ENCODE data around the gene GSG1L.

GSG1L gene

GRCh38 chr16:28087140-28087660, 23.7 kb upstream of the GSG1L start:
- no peak overlapping the region for H3K4me3 Mint-ChIP-seq
- no peaks in the 10 kb centered on the region for H3K36me3 Mint-ChIP-seq
- H3K27ac Mint-ChIP-seq = no peak overlapping the region
- DNase-seq = no peak
- H3K9me3 Mint-ChIP-seq = no peaks in the 10 kb centered on the region
- no peaks in the 10 kb centered on the region for H3K4me1 Mint-ChIP-seq
- no peaks in the 10 kb centered on the region for H3K27me3 Mint-ChIP-seq
- CTCF ChIA-PET = no interaction called here

- DNase-seq = no peak
- Mint-ChIP-seq H3K4me3 (no peak overlapping the region), H3K4me1 (no peaks in the 10 kb centered on the region), H3K27ac (no peak overlapping the region), H3K27me3 (no peaks in the 10 kb centered on the region), H3K9me3 (no peaks in the 10 kb centered on the region), H3K36me3 (no peaks in the 10 kb centered on the region)
- CTCF ChIA-PET = interaction anchor here (0.6 kb wide), 2 partner anchors 27 to 571 kb away, joined by 3 to 4 read pairs; no protein-coding TSS in a partner anchor
Measured at GRCh38 chr16:28086186-28087139, 22.9 kb upstream of the GSG1L start.

DNA sequence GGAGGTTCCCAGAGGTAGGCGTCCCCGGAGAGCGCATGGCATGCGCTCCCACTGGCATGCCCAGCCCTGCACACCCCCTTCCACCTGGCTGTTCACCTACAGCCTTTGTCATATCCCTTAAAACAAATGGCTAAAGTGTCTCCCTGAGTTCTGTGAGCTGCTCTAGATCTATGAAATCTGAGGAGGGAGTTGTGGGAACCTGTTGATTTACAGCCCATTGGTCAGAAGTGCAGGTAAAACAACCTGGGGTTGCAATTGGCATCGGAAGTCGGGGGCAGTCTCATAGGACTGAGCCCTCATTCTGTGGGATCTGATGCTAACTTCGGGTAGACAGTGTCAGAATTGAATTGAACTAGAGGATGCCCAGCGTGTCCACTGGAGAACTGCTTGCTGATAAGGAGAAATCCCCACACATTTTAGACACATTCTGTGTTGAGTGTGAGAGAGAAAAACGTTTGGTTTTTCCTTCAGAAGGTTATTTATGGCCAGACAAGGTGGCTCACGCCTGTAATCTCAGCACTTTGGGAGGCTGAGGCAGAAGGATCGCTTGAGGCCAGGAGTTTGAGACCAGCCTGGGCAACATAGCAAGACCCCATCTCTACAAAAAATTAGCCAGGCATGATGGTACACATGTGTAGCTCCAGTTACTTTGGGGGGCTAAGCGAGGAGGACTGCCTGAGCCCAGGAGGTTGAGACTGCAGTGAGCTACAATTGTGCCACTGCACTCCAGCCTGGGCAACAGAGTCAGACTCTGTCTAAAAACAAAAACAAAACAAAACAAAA, 22.1 kb upstream of the GSG1L start:
- Mint-ChIP-seq H3K9me3 (no peaks in the 10 kb centered on the region), H3K27me3 (no peaks in the 10 kb centered on the region), H3K4me1 (no peaks in the 10 kb centered on the region), H3K4me3 (no peak overlapping the region), H3K36me3 (no peaks in the 10 kb centered on the region), H3K27ac (no peak overlapping the region)
- CTCF ChIA-PET = no interaction called here
- no peak for DNase-seq

DNA sequence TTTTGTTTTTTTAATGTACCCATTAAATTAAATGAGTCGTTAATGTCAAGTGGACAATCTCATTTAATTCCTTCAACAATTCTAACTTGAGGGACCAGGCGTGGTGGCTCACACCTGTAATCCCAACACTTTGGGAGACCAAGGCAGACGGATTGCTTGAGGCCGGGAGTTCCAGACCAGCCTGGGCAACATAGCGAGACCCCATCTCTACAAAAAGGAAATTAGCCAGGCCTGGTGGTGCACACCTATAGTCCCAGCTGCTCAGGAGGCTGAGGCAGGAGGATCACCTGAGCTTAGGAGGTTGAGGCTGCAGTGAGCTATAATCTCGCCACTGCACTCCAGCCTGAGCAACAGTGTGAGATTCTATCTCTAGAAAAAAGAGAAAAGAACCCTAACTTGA, 20.7 kb upstream of the GSG1L start:
- Mint-ChIP-seq H3K36me3 (no peaks in the 10 kb centered on the region), H3K27me3 (no peaks in the 10 kb centered on the region), H3K4me1 (no peaks in the 10 kb centered on the region), H3K4me3 (no peak overlapping the region), H3K27ac (no peak overlapping the region), H3K9me3 (no peaks in the 10 kb centered on the region)
- CTCF ChIA-PET = no interaction called here
- no peak for DNase-seq

DNA sequence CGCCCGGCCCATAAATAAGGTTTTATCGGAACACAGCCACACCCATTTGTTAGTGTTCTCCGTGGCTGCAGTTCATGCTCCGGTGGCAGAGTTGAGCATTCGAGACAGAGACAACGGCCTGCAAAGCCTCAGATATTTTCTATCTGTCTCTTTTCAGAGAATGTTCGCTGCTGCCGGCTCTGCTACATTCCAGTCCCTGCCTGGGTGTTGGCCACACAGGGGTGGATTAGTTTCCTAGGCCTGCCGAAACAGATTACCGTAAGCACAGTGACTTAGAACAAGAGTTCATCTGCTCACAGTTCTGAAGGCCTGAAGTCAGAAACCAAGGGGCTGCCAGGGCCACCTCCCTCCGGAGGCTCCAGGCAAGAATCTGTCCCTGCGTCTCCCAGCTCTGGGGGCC, 19.1 kb upstream of the GSG1L start:
- DNase-seq = no peak
- no peaks in the 10 kb centered on the region for H3K36me3 Mint-ChIP-seq
- no peaks in the 10 kb centered on the region for H3K27me3 Mint-ChIP-seq
- H3K4me1 Mint-ChIP-seq = no peaks in the 10 kb centered on the region
- H3K27ac Mint-ChIP-seq = no peak overlapping the region
- H3K9me3 Mint-ChIP-seq = no peaks in the 10 kb centered on the region
- H3K4me3 Mint-ChIP-seq = no peak overlapping the region
- CTCF ChIA-PET = interaction anchor here (1.7 kb wide), 1 partner anchor 11 kb away, joined by 4 read pairs; no protein-coding TSS in a partner anchor

DNA sequence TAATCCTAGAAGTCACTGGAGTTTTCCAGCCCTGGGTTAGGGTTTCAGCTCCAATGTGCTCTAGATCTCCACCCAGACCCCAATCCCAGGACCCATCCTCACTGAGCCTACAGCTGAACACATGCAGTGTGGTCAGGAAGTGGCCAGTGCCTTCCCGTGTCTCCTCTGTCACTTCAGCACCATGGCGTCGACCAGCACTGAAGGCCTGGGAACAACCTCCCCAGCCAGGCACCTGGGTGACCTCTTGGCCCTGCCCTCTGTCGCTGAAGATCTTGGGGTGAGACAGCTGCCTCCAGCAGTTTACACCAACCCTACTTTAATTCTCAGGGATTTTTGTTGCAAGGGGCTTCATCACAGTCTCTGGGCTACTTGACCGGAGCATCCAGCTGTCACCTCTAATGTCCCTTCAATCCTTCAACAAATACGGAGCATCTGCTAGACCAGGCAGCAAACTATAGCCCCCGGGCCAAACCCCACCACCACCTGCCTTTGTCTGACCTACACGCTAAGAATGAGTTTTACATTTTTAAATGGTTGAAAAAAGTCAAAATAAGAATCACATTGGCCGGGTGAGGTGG, 18.0 kb upstream of the GSG1L start:
- no peak overlapping the region for H3K27ac Mint-ChIP-seq
- H3K4me3 Mint-ChIP-seq = no peak overlapping the region
- no peaks in the 10 kb centered on the region for H3K4me1 Mint-ChIP-seq
- no peaks in the 10 kb centered on the region for H3K27me3 Mint-ChIP-seq
- no peaks in the 10 kb centered on the region for H3K36me3 Mint-ChIP-seq
- no peaks in the 10 kb centered on the region for H3K9me3 Mint-ChIP-seq
- no peak for DNase-seq
- CTCF ChIA-PET = interaction anchor here (1.5 kb wide), 1 partner anchor 11 kb away, joined by 6 read pairs; no protein-coding TSS in a partner anchor

GRCh38 chr16:28078261-28078660, 14.7 kb upstream of the GSG1L start:
- Mint-ChIP-seq H3K36me3 (no peaks in the 10 kb centered on the region), H3K27me3 (peaks cover 6% of the 10 kb centered on the region), H3K4me3 (no peak overlapping the region), H3K9me3 (no peaks in the 10 kb centered on the region), H3K4me1 (no peaks in the 10 kb centered on the region), H3K27ac (no peak overlapping the region)
- no peak for DNase-seq
- CTCF ChIA-PET = no interaction called here

GRCh38 chr16:28073836-28074235, 10.3 kb upstream of the GSG1L start:
- no peak for DNase-seq
- Mint-ChIP-seq H3K36me3 (no peaks in the 10 kb centered on the region), H3K4me3 (no peak overlapping the region), H3K27me3 (peaks cover 16% of the 10 kb centered on the region), H3K27ac (no peak overlapping the region), H3K9me3 (no peaks in the 10 kb centered on the region), H3K4me1 (no peaks in the 10 kb centered on the region)
- CTCF ChIA-PET = interaction anchor here (1.4 kb wide), 1 partner anchor 102 kb away, joined by 4 read pairs; no protein-coding TSS in a partner anchor

DNA sequence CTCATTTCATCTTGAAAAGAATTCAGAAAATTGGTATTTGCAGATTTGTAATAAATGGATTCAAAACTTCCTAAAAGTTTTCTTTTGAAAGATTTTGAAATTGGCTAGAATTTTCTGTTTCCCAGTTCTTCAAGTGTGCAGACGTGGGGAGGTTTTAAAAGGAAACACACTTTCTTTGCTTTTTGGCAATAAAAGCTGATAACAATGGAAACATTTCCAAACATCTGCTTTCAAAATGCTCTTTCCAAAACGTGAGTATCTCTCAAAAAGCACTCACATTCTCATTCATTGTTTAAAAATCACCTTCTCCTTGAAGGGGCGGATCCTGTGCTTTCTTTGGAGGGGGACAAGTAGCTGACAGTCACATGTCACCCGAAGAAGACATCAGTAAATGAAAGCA, 8.6 kb upstream of the GSG1L start:
- H3K36me3 Mint-ChIP-seq = no peaks in the 10 kb centered on the region
- CTCF ChIA-PET = interaction anchor here (3.5 kb wide), 1 partner anchor 99 kb away, joined by 63 read pairs; no protein-coding TSS in a partner anchor
- no peaks in the 10 kb centered on the region for H3K9me3 Mint-ChIP-seq
- H3K4me3 Mint-ChIP-seq = no peak overlapping the region
- H3K27ac Mint-ChIP-seq = no peak overlapping the region
- no peaks in the 10 kb centered on the region for H3K4me1 Mint-ChIP-seq
- DNase-seq = no peak
- peaks cover 25% of the 10 kb centered on the region for H3K27me3 Mint-ChIP-seq

GRCh38 chr16:28069971-28070794, 6.7 kb upstream of the GSG1L start:
- H3K27me3 Mint-ChIP-seq = peaks cover 44% of the 10 kb centered on the region
- H3K27ac Mint-ChIP-seq = no peak overlapping the region
- H3K4me3 Mint-ChIP-seq = no peak overlapping the region
- no peak for DNase-seq
- H3K36me3 Mint-ChIP-seq = no peaks in the 10 kb centered on the region
- no peaks in the 10 kb centered on the region for H3K9me3 Mint-ChIP-seq
- no peaks in the 10 kb centered on the region for H3K4me1 Mint-ChIP-seq
- CTCF ChIA-PET = interaction anchor here (0.8 to 3.5 kb wide), 19 partner anchors 8 to 917 kb away, joined by 3 to 63 read pairs (median 4); partner anchors contain the start of genes GTF3C1 and KATNIP

DNA sequence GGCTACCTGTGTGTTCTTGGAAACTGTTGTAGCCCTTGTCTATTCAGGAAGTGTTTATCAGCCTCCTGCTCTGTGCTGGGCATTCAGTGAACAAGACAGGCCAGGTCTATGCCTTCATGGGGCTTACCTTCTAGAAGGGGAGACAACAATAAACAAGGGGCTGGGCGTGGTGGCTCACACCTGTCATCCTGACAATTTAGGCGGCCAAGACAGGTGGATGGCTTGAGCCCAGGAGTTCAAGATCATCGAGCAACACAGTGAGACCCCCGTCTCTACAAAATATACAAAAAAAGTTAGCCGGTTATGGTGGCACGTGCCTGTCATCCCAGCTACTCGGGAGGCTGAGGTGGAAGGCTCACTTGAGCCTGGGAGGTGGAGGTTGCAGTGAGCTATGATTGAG, 5.5 kb upstream of the GSG1L start:
- Mint-ChIP-seq H3K27me3 (peaks cover 50% of the 10 kb centered on the region), H3K36me3 (no peaks in the 10 kb centered on the region), H3K4me3 (no peak overlapping the region), H3K4me1 (no peaks in the 10 kb centered on the region), H3K27ac (no peak overlapping the region), H3K9me3 (no peaks in the 10 kb centered on the region)
- CTCF ChIA-PET = interaction anchor here (2.2 kb wide), 1 partner anchor 97 kb away, joined by 10 read pairs; no protein-coding TSS in a partner anchor
- DNase-seq = no peak

DNA sequence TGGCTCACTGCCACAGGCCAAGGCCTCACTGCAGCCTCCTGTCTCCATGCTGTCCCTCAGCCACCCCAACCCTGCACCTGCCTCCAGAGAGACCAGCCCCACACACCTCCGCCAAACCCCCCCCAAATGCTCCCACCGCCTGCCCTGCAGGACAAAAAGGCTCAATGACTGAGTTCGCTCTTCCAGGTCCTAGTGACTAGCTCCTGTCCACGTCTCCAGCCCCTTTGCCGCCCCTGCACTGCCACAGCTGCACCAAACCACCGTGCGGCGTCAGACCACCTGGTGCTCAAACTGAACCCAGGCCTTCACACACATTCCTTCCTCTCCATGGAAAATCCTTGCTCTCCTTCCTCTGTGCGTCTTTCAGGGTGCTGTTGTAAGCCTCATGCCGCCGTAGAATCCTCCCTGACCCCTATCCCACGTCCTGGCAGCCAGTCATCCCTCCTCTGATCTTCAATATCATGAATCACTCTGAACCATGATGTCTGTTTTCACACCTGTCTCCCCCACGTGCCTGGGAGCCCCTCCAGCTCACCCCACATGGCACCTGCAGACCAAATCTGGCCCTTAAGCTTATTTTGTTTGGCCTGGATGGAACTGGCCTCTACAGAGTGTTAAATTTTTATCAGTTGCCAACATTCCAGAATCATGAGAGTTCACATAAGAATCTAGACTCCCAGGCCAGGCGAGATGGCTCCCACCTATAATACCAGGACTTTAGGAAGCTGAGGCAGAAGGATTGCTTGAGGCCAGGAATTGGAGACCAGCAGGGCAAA, 4.3 kb upstream of the GSG1L start:
- Mint-ChIP-seq H3K27me3 (peaks cover 55% of the 10 kb centered on the region), H3K4me1 (no peaks in the 10 kb centered on the region), H3K9me3 (no peaks in the 10 kb centered on the region), H3K27ac (no peak overlapping the region), H3K4me3 (no peak overlapping the region), H3K36me3 (no peaks in the 10 kb centered on the region)
- CTCF ChIA-PET = interaction anchor here (2.2 kb wide), 1 partner anchor 96 kb away, joined by 10 read pairs; no protein-coding TSS in a partner anchor
- DNase-seq = no peak
